T-helper 2 cell (primary cell): ENCODE results near the gene ADRB1.
A peak's percentile ranks its signal among the peaks of the same experiment; 100 is the strongest.

Experiments
- DNase-seq, 5 experiments: peaks; one replicate each; pipeline versions ENCODE4 v3.0.0 to v3.0.0-alpha.2; 2012 to 2022
- total RNA-seq, 2 donors: gene quantifications; one replicate each; lab custom pipeline; 2026; lab: John Stamatoyannopoulos, UW

The ADRB1 gene
- total RNA-seq = 0.13 to 0.94 reads per million in 2 donors

GRCh38 chr10:114043532-114044246 lies at the start of gene ADRB1:
Gene ADRB1, plus strand, starts transcription at chr10:114043866. Its CDS starts 267 bp downstream, at chr10:114044133.
- peak in 2 of 5 experiments; percentile 36 to 61 for DNase-seq

DNA sequence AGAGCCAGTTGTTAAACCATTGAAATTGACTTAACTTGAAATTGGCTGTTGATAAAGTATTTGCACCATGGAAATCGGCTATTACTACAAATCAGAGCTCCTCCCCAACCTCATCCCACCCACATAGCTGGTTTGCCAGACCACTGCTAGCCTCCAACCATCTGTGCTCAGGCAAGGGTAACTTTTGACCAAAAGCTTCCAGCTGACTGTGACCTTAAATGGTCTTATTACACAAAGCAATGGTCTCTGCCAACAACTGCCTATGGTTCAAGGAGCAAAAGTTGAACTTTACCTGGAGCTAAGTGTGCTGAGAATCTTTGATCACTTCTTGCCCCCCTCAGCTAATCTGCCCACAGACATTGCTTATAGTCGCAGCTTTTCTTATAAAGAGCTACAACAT lies 48.5 kb upstream of the ADRB1 start:
- no peak for DNase-seq

DNA sequence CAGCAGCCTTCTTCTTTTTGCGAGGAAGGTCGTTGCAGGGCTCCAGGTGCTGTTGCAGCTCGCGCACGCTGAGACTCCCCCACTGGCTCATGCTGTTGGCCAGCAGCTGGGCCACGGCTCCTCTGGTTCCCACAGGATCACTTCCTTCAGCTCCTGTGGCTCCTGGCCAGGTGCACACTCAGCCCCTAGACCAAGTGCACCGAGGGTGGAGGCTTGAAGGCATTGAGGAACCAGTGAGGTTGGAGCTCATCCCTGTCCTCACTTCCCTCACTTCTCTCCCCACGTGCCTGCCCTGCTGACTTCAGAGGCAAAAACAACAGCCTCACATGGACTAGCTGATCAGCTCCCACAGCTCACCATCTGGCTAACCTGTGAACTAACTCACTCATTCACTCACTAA lies 46.2 kb upstream of the ADRB1 start:
- no peak for DNase-seq

DNA sequence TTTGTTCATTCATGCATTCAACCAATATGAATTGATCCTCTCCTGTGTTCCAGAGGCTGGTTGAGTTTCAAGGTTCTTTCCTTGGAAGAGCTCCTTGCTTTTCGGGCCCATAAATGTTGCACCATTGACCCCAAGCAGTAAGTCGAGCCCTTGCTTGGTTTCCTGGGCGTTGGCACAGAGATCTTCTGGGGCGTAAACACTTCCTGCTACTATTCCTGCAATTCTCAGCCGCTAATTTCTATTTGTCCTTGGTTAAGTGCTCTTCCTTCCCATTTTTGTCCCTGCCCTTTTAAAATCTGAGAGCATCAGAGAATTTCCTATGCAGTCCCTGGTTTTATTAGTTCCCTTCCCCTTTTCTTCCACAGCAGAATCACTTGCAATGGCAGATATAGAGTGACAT lies 44.1 kb upstream of the ADRB1 start:
- DNase-seq = no peak

GRCh38 chr10:114000457-114001010 lies 43.1 kb upstream of the ADRB1 start:
- DNase-seq = no peak

- peak in 1 of 5 experiments; percentile 19 for DNase-seq
Observed at GRCh38 chr10:114002422-114002821, 41.2 kb upstream of the ADRB1 start.

GRCh38 chr10:114003161-114003941 lies 40.3 kb upstream of the ADRB1 start:
- no peak for DNase-seq

DNA sequence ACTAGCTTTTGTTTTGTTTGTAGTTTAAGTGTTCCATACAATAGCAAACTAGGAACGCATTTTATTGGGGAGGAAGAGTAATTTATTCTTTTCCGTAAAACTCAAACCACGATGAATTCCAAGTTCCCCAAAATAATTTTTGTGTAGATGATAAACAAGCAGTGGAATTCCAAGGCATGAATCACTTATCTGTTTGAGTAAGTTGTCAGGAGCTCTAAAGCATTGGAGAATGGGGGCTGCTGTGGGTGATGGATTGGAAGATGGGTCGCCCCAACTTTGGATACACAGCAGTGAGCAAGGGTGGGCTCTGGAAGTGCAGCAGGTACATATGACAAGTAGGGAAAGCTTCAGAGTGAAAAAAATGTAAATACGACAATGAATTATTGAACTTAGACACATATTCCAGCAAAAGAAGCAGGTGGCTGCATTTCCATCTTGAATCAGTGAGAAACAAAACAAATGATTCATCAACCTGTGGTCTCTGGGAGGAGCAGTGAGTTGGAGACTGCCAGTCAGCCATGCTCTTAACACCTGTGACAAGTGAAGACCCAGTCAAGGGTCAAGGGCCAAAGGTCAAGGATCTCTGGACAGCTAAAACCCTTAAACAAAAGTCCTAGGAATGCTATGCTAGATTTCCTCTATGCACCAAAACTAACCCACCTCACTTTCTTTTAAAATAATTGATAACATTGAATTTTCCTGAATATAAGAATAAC lies 34.2 kb upstream of the ADRB1 start:
- DNase-seq = no peak

DNA sequence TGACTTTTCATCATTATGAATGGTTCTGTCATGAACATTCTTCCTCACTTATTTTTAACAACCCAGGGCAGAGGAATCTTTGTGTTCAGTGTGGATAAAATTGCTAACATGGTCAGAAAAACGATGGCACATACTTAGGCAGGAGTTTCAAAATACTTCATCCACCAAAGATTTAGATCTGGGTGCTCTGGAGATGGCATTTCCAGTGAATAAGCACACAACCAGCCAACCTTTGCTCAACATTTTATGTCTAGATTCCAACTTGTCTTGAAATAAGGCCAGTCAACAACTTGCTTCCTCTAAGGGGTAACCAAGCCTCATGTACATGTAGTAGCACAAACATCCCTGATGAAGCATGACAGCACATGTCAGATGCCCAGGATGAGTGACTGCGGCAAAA lies 33.4 kb upstream of the ADRB1 start:
- DNase-seq = no peak

- no peak for DNase-seq
Observed at GRCh38 chr10:114012650-114013049, 31.0 kb upstream of the ADRB1 start.

DNA sequence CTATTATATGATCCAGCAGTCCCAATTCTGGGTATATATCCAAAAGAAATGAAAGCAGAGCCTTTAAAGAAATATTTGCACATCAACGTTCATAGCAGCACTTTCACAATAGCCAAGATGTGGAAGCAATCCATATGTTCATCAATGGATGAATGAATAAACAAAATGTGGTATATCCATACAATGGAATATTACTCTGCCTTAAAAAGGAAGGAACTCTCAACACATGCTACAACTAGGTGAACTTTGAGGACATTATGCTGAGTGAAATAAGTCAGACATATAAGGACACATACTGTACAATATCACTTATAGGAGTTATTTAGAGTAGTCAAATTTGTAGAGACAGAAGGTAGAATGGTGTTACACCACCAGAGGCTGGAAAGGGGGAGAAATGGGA lies 28.0 kb upstream of the ADRB1 start:
- DNase-seq = no peak

- DNase-seq = no peak
Observed at GRCh38 chr10:114017271-114017670, 26.4 kb upstream of the ADRB1 start.

DNA sequence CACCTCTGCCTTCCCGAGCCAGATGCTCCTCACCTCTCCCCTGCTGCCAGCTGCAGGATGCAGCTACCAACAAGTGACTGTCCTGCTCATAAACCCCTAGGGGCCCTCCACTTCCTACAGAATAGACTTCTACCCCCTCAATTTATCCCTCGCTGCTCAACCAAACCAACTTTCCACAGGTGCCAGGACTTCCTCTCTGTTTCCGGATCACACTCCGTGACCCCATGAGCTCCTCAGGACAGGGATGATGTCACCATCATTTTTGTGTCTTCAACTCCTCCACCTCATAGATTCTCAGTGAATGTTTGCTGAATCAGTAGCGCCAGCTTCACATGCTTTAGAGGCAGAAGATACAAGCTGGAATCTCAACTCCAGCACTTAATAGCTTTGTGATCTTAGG lies 25.8 kb upstream of the ADRB1 start:
- DNase-seq = no peak

DNA sequence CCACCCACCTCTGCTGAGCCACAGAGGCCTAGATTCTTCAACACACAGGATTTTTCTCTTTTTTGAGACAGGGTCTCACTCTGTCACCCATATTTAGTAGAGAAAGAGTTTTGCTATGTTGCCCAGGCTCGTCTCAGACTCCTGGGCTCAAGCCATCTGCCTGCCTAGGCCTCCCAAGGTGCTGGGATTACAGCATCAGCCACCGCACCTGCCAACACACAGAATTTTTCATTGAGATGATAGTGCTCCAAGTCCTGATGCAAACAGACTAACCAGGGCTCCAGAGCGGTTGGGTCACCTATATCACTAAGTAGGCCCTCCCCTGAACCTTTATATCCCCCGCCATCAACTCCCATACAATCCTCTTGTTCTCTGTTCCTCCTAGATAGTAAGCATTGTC lies 24.4 kb upstream of the ADRB1 start:
- no peak for DNase-seq

- no peak for DNase-seq
Observed at GRCh38 chr10:114021154-114021553, 22.5 kb upstream of the ADRB1 start.

GRCh38 chr10:114021717-114022680 lies 21.7 kb upstream of the ADRB1 start:
- DNase-seq = no peak

GRCh38 chr10:114022766-114023597 lies 20.7 kb upstream of the ADRB1 start:
- no peak for DNase-seq

- DNase-seq = peak in 1 of 5 experiments; percentile 25
Observed at GRCh38 chr10:114024876-114025610, 18.6 kb upstream of the ADRB1 start.

GRCh38 chr10:114025611-114026130 lies 18.0 kb upstream of the ADRB1 start:
- DNase-seq = no peak
